ENCODE measurements around the gene SPSB2. TPM values are rescaled to one million over a fixed set of nuclear protein-coding genes. Genes with fewer than 3 reads are reported as not detected.
"Not testable (repeated sequence)": the region's sequence is repeated elsewhere in the genome, so short reads cannot be mapped to it uniquely, and the experiment has no call there.

Gene SPSB2
- total and polyA plus RNA-seq, 8 donors = 5.1 to 24.0 (median 9.9) TPM; not detected in 1

- WGBS, 5 donors = 74 to 78% (median 75%) methylated on average over 17 to 19 of the region's 19 CpGs
- TF ChIP-seq, protein P1, sequence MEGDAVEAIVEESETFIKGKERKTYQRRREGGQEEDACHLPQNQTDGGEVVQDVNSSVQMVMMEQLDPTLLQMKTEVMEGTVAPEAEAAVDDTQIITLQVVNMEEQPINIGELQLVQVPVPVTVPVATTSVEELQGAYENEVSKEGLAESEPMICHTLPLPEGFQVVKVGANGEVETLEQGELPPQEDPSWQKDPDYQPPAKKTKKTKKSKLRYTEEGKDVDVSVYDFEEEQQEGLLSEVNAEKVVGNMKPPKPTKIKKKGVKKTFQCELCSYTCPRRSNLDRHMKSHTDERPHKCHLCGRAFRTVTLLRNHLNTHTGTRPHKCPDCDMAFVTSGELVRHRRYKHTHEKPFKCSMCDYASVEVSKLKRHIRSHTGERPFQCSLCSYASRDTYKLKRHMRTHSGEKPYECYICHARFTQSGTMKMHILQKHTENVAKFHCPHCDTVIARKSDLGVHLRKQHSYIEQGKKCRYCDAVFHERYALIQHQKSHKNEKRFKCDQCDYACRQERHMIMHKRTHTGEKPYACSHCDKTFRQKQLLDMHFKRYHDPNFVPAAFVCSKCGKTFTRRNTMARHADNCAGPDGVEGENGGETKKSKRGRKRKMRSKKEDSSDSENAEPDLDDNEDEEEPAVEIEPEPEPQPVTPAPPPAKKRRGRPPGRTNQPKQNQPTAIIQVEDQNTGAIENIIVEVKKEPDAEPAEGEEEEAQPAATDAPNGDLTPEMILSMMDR (IDR thresholded peaks at IDR 0.05) = no peak
- TF ChIP-seq POLR2A (IDR thresholded peaks at IDR 0.05) = no peak
- no peak for TF ChIP-seq EP300 (IDR thresholded peaks at IDR 0.05)
- no peak for TF ChIP-seq POLR2AphosphoS5 (IDR thresholded peaks at IDR 0.05)
- H3K36me3 ChIP-seq = peaks cover 48 to 74% (median 70%) of the 10 kb centered on the region in 4 donors
- H3K9me3 ChIP-seq = no peaks in the 10 kb centered on the region
- no peak for DNase-seq
- H3K4me3 ChIP-seq = peak overlapping the region; percentile 81 to 100 (median 98)
- intact Hi-C loops (cut with DNase I; ENCODE audit: low total_unique reads) = no loop called here
- peaks cover 21 to 48% (median 44%) of the 10 kb centered on the region in 4 donors for H3K4me1 ChIP-seq
- no peaks in the 10 kb centered on the region for H3K27me3 ChIP-seq
- H3K27ac ChIP-seq = peak overlapping the region; percentile 84 to 99 (median 98)
Measured at GRCh38 chr12:6866163-6866919, 6.8 kb downstream of the SPSB2 start.

DNA sequence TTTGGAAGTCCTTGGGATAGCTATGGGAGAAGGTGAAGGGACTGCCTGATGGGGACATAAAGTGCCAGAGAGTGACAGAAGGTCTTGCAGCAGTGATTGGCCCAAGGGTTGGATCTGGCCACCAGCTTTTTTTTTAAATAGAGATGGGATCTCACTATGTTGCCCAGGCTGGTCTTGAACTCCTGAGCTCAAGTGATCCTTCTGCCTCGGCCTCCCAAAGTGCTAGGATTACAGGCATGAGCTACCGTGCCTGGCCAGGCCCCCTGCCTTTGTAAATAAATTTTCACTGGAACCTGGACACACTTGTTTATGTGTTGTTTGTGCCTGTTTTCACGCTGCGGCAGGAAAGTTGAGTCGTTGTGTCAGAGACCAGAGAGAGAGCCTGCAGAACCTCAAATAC, 7.8 kb downstream of the SPSB2 start:
- DNase-seq; H3K27ac ChIP-seq; intact Hi-C loops (cut with DNase I; ENCODE audit: low total_unique reads); H3K4me3 ChIP-seq; H3K9me3 ChIP-seq; H3K27me3 ChIP-seq: not testable (repeated sequence)
- 91 to 96% (median 93%) methylated on average over 5 of the region's 5 CpGs for WGBS, 5 donors
- H3K4me1 ChIP-seq = peaks cover 16 to 38% (median 34%) of the 10 kb centered on the region in 4 donors
- peaks cover 49 to 74% (median 70%) of the 10 kb centered on the region in 4 donors for H3K36me3 ChIP-seq

DNA sequence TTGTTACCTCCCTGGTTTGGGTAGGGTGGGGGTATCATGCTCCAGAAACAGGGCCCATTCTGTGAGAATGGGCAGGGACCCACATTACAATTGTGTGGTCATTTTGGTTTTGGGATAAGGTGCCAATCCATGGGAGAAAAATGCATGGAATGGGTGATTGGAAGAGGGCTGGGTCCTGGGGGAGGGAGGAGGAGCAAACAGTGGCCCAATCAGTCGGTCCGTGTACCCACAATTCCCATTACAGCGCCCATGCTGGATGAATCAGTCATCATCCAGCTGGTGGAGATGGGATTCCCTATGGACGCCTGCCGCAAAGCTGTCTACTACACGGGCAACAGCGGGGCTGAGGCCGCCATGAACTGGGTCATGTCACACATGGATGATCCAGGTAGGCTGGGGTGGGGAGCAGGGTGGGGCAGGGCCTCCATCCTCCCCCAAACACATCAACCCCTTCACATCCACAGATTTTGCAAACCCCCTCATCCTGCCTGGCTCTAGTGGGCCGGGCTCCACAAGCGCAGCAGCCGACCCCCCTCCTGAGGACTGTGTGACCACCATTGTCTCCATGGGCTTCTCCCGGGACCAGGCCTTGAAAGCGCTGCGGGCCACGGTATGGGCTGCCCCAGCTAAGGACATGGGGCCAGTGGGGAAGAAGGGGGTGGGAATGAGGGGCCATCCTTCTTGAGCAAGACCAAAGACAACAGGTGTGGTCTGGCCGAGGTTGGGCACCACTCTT, 9.3 kb downstream of the SPSB2 start:
- no peak for DNase-seq
- 95 to 96% (median 95%) methylated on average over 16 of the region's 16 CpGs for WGBS, 5 donors
- Histone ChIP-seq H3K36me3 (peaks cover 57 to 75% (median 74%) of the 10 kb centered on the region in 4 donors), H3K4me1 (peaks cover 11 to 22% (median 20%) of the 10 kb centered on the region in 4 donors), H3K4me3 (no peak overlapping the region), H3K27ac (no peak overlapping the region), H3K27me3 (no peaks in the 10 kb centered on the region), H3K9me3 (no peaks in the 10 kb centered on the region)
- intact Hi-C loops (cut with DNase I; ENCODE audit: low total_unique reads) = no loop called here
- no peak for TF ChIP-seq EP300 (IDR thresholded peaks at IDR 0.05)
- TF ChIP-seq, protein P1 (IDR thresholded peaks at IDR 0.05) = no peak
- TF ChIP-seq POLR2A (IDR thresholded peaks at IDR 0.05) = no peak
- TF ChIP-seq POLR2AphosphoS5 (IDR thresholded peaks at IDR 0.05) = no peak

DNA sequence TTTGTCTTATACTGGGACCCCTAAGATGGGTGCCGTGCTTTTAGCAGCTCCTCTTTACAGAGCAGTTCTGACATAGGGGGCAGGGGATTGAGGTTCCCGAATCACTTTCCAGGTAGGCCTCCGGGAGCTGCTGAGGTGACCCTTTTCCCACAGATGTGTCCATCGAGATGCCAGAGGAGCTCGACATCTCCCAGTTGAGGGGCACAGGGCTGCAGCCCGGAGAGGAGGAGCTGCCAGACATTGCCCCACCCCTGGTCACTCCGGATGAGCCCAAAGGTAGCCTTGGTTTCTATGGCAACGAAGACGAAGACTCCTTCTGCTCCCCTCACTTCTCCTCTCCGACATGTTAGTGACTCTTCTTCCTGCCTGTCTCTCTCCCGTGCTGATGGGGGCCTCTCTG, 10.1 kb downstream of the SPSB2 start:
- H3K36me3 ChIP-seq = peaks cover 65 to 82% (median 81%) of the 10 kb centered on the region in 4 donors
- no peaks in the 10 kb centered on the region for H3K9me3 ChIP-seq
- no peak for TF ChIP-seq POLR2A (IDR thresholded peaks at IDR 0.05)
- TF ChIP-seq POLR2AphosphoS5 (IDR thresholded peaks at IDR 0.05) = no peak
- TF ChIP-seq, protein P1 (IDR thresholded peaks at IDR 0.05) = no peak
- intact Hi-C loops (cut with DNase I; ENCODE audit: low total_unique reads) = no loop called here
- no peak overlapping the region for H3K4me3 ChIP-seq
- 91 to 96% (median 93%) methylated on average over 8 to 11 of the region's 11 CpGs for WGBS, 5 donors
- no peak overlapping the region for H3K27ac ChIP-seq
- DNase-seq = no peak
- H3K27me3 ChIP-seq = no peaks in the 10 kb centered on the region
- H3K4me1 ChIP-seq = peaks cover 6 to 15% (median 12%) of the 10 kb centered on the region in 4 donors
